ENCODE results near the gene CEP63. TPM values are rescaled to one million over a fixed set of nuclear protein-coding genes. Genes with fewer than 3 reads are reported as not detected.

Gene CEP63
- total RNA-seq, 2 experiments from 2014 or later: 13.2 to 15.1 TPM

DNA sequence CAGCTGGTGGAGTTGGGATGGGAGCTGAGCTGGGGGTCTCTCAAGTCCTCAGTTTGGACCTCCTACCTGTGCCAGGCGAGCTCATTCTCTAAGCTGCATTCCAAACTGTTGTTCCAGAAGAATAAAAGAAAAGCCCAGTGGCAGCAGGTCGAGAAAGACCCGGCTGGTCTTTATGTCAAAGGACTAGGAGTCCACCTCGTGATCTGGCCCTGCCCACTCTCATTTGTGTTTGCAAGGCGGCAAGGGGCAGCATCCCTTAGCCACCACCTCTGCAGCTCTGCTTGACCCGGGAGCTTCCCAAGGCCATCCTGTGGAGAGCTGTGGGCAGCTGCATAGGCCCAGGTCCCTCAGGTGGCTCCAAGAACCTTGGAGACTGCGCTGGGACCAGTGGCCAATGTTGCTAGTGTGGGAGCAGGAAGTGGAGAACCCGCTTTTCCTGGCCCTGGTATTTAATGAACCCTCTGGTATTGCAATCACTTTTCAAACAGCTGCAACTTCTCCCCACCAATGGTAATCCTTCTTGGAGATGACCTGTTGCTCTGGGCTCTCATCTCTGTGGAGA is 134.1 kb downstream of the CEP63 start:
- DNase-seq: no peak
- H3K4me3 Mint-ChIP-seq: no peak overlapping the region
- no peak overlapping the region for H3K27ac Mint-ChIP-seq
- intact Hi-C loops (cut with DNase I, micrococcal nuclease): no loop called here
- no peaks in the 10 kb centered on the region for H3K4me1 ChIP-seq (ENCODE audit: insufficient read depth, low read length)
- H3K27me3 Mint-ChIP-seq: no peaks in the 10 kb centered on the region
- no peak overlapping the region for H3K4me3 ChIP-seq (ENCODE audit: low read length)
- TF ChIP-seq, protein P1, sequence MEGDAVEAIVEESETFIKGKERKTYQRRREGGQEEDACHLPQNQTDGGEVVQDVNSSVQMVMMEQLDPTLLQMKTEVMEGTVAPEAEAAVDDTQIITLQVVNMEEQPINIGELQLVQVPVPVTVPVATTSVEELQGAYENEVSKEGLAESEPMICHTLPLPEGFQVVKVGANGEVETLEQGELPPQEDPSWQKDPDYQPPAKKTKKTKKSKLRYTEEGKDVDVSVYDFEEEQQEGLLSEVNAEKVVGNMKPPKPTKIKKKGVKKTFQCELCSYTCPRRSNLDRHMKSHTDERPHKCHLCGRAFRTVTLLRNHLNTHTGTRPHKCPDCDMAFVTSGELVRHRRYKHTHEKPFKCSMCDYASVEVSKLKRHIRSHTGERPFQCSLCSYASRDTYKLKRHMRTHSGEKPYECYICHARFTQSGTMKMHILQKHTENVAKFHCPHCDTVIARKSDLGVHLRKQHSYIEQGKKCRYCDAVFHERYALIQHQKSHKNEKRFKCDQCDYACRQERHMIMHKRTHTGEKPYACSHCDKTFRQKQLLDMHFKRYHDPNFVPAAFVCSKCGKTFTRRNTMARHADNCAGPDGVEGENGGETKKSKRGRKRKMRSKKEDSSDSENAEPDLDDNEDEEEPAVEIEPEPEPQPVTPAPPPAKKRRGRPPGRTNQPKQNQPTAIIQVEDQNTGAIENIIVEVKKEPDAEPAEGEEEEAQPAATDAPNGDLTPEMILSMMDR (IDR thresholded peaks at IDR 0.05): no peak
- H3K27ac ChIP-seq (ENCODE audit: low read depth in 1 of 2, low read length in 2 of 2): no peak overlapping the region
- H3K9me3 Mint-ChIP-seq: no peaks in the 10 kb centered on the region
- ChIA-PET POLR2A (no interaction called here), CTCF (interaction anchor here (1.2 kb wide), 1 partner anchor 19 kb away, joined by 3 read pairs; no protein-coding TSS in a partner anchor)
- H3K4me1 Mint-ChIP-seq (ENCODE audit: low read depth): no peaks in the 10 kb centered on the region
- no peaks in the 10 kb centered on the region for H3K27me3 ChIP-seq (ENCODE audit: control insufficient read depth in 1 of 2, insufficient read depth in 2 of 2, low read length in 2 of 2)
- ATAC-seq (ENCODE audit: poor library complexity): no peak
- no peaks in the 10 kb centered on the region for H3K36me3 ChIP-seq (ENCODE audit: insufficient read depth, low read length)
- no peaks in the 10 kb centered on the region for H3K36me3 Mint-ChIP-seq (ENCODE audit: low read depth)
- no peaks in the 10 kb centered on the region for H3K9me3 ChIP-seq (ENCODE audit: control insufficient read depth in 1 of 2, insufficient read depth in 1 of 2, low read length in 2 of 2)

DNA sequence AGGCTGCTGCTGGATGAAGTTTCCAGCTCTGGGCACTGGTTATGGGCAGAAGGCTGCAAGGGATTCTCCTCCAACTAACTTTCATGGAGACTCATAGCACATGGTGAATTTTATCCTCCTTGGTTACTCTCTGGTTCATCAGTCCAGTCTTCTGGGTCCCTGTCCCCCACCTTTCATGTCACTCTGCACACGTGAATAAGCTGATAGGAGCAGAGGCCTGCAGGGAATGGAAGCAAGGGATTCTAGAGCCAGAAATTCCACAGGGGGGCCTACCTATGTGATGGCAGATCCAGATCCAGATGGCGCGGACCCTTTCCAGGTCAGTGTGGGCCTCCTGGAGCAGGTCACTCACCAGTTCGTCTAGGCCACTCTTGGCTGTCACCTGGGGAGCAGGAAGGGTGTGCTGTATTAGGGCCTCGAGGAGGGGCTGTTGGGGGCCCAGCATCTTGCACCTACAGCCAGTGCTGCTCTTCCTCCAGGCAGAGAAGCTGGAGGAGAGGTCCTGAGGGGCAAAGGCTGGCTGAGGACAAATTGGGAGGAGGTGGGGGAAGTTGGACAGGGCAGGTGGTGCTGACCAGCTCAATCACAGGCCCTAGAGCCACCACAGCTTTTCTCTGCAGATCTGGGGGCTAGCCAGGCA is 134.7 kb downstream of the CEP63 start:
- Mint-ChIP-seq H3K36me3 (ENCODE audit: low read depth) (no peaks in the 10 kb centered on the region), H3K9me3 (no peaks in the 10 kb centered on the region), H3K4me3 (no peak overlapping the region), H3K27ac (no peak overlapping the region), H3K27me3 (no peaks in the 10 kb centered on the region), H3K4me1 (ENCODE audit: low read depth) (no peaks in the 10 kb centered on the region)
- ATAC-seq (ENCODE audit: poor library complexity) (no peak), DNase-seq (no peak)
- no peaks in the 10 kb centered on the region for H3K9me3 ChIP-seq (ENCODE audit: control insufficient read depth in 1 of 2, insufficient read depth in 1 of 2, low read length in 2 of 2)
- H3K36me3 ChIP-seq (ENCODE audit: insufficient read depth, low read length): no peaks in the 10 kb centered on the region
- TF ChIP-seq, protein P1 (IDR thresholded peaks at IDR 0.05): no peak
- POLR2A ChIA-PET: no interaction called here
- H3K27ac ChIP-seq (ENCODE audit: low read depth in 1 of 2, low read length in 2 of 2): no peak overlapping the region
- no peaks in the 10 kb centered on the region for H3K4me1 ChIP-seq (ENCODE audit: insufficient read depth, low read length)
- no peak overlapping the region for H3K4me3 ChIP-seq (ENCODE audit: low read length)
- intact Hi-C loops (cut with DNase I, micrococcal nuclease): no loop called here
- CTCF ChIA-PET: no interaction called here
- H3K27me3 ChIP-seq (ENCODE audit: control insufficient read depth in 1 of 2, insufficient read depth in 2 of 2, low read length in 2 of 2): no peaks in the 10 kb centered on the region

DNA sequence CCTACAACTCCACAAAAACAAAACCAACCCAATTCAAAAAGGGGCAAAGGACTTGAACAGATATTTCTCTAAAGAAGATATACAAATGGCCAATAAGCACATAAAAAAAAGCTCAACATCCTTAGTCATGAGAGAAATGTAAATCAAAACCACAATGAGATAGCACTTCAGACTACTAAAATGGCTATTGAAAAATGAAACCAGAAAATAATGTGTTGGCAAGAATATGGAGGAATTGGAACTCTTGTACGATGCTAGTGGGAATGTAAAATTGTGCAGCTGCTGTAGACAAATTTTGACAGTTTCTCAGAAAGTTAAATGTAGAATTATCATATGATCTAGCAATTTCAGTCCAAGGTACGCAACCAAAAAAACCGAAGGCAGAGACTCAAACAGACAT is 136.0 kb downstream of the CEP63 start:
- H3K4me1 ChIP-seq (ENCODE audit: insufficient read depth, low read length): no peaks in the 10 kb centered on the region
- no peaks in the 10 kb centered on the region for H3K27me3 ChIP-seq (ENCODE audit: control insufficient read depth in 1 of 2, insufficient read depth in 2 of 2, low read length in 2 of 2)
- no peak overlapping the region for H3K4me3 ChIP-seq (ENCODE audit: low read length)
- ATAC-seq (ENCODE audit: poor library complexity): no peak
- CTCF ChIA-PET: no interaction called here
- H3K27ac Mint-ChIP-seq: no peak overlapping the region
- intact Hi-C loops (cut with DNase I, micrococcal nuclease): no loop called here
- no peaks in the 10 kb centered on the region for H3K36me3 ChIP-seq (ENCODE audit: insufficient read depth, low read length)
- H3K4me1 Mint-ChIP-seq (ENCODE audit: low read depth): no peaks in the 10 kb centered on the region
- H3K4me3 Mint-ChIP-seq: no peak overlapping the region
- no peaks in the 10 kb centered on the region for H3K9me3 ChIP-seq (ENCODE audit: control insufficient read depth in 1 of 2, insufficient read depth in 1 of 2, low read length in 2 of 2)
- TF ChIP-seq, protein P1 (IDR thresholded peaks at IDR 0.05): no peak
- H3K36me3 Mint-ChIP-seq (ENCODE audit: low read depth): no peaks in the 10 kb centered on the region
- H3K27me3 Mint-ChIP-seq: no peaks in the 10 kb centered on the region
- H3K27ac ChIP-seq (ENCODE audit: low read depth in 1 of 2, low read length in 2 of 2): no peak overlapping the region
- DNase-seq: no peak
- no peaks in the 10 kb centered on the region for H3K9me3 Mint-ChIP-seq
- POLR2A ChIA-PET: no interaction called here

Measured in CD4-positive, alpha-beta T cell (primary cell).